Adrenal gland (tissue), 12 donors: ENCODE data around the gene ITPK1. TPM values are rescaled to one million over a fixed set of nuclear protein-coding genes. Genes with fewer than 3 reads are reported as not detected.

Experiments used
- DNase-seq, 7 donors: peaks; one replicate each; pipeline ENCODE4 v3.0.0-alpha.2; 2019 to 2020
- H3K27ac ChIP-seq, 5 donors: fragments of 200-600 bp; sonication (generic) in 4 of 5; 1 replicate in 3 of 5; 2 replicates in 2 of 5; pipeline versions ENCODE4 v1.5.1 to v1.8.0; 2016 to 2020; ENCODE audit warnings: mild to moderate bottlenecking in 1 of 5
- H3K27me3 ChIP-seq: fragments of 200-600 bp; 2 replicates; pipeline ENCODE4 v1.8.0; 2021
- H3K36me3 ChIP-seq, 2 donors: fragments of 200-600 bp; replicated peaks in 1 of 2; 1 replicate in 1 of 2; 2 replicates in 1 of 2; pipeline versions ENCODE4 v1.5.1 to v1.8.0; 2018 to 2022
- H3K4me1 ChIP-seq, 2 donors: fragments of 200-600 bp; replicated peaks in 1 of 2; 1 replicate in 1 of 2; 2 replicates in 1 of 2; pipeline versions ENCODE4 v1.5.1 to v1.8.0; 2018 to 2021
- H3K4me3 ChIP-seq, 4 donors: fragments of 200-600 bp; sonication (generic) in 3 of 4; one replicate each; pipeline ENCODE4 v1.5.1; 2016 to 2018
- H3K9me3 ChIP-seq, 3 donors: fragments of 200-600 bp; sonication (generic) in 1 of 3; replicated peaks in 1 of 3; 1 replicate in 2 of 3; 2 replicates in 1 of 3; pipeline versions ENCODE4 v1.5.1 to v1.8.0; 2016 to 2021
- POLR2A ChIP-seq, 2 donors: fragments of 450-650 bp; IDR thresholded peaks; one replicate each; pipeline ENCODE4 v1.6.1; 2017; ENCODE audit warnings: antibody characterized with exemption in 2 of 2, mild to moderate bottlenecking in 2 of 2, moderate library complexity in 1 of 2
- WGBS, 4 donors: extraction: QIAGEN DNeasy Blood & Tissue Kit in 2 of 4; methylation state at CpG; one replicate each; pipeline versions ENCODE4 v1.1.5 to v1.1.7; 2013 to 2017; 5-methylcytosine and 5-hydroxymethylcytosine counted together
- intact Hi-C, 2 donors: fragments of 100-400 bp; cut with DNase I; formaldehyde crosslinking; loops; one replicate each; pipeline versions ENCODE4 v1.14.1 to v1.15.0; 2022 to 2023
- polyA plus RNA-seq, 3 donors: library from polyadenylated mRNA; stranded (reverse); fragments of 200-250 nt in 2 of 3; fragments of 350-450 nt in 1 of 3; fragmentation: Illumina TruSeq in 1 of 3; extraction: RNeasy Lipid Tissue Mini Kit (QIAGEN cat#74804) in 1 of 3; gene quantifications; one replicate each; pipeline ENCODE4 v1.2.3, GENCODE V29; 2013 to 2014
- total RNA-seq, 9 donors: library from RNA; depleted of rRNA in 4 of 9; stranded (reverse); fragments of >200 nt in 4 of 9; fragments of 120-200 nt in 1 of 9; fragmentation: NEBNext Ultra II Directional in 1 of 9; extraction: Animal tissue kit (Norgen Biotek cat#: 25700) in 1 of 9; gene quantifications; one replicate each; pipeline versions ENCODE4 v1.1.0 to v1.2.4, GENCODE V29; 2013 to 2023
- TF ChIP-seq, protein P1 (sequence below), 6 experiments: fragments of 450-650 bp in 4 of 6; fragments of 200-600 bp in 2 of 6; sonication (generic) in 1 of 6; IDR thresholded peaks; 1 replicate in 5 of 6; 2 replicates in 1 of 6; pipeline versions ENCODE4 v1.5.1 to v1.8.0; 2016 to 2021; ENCODE audit warnings: antibody characterized with exemption in 6 of 6, mild to moderate bottlenecking in 2 of 6, moderate library complexity in 1 of 6
- donor health status: healthy with polysubstance abuse.
- donor health status: Bipolar disorder and iron deficiency.
- donor health status: DM: yes; HTN: yes; CAD: no.
- donor health status: DM: no; HTN: no; CAD: no.
- donor health status: DM: no; HTN: no; CAD: no.
- donor health status: DM: yes; HTN: yes; CAD: no.

ITPK1 gene
- total and polyA plus RNA-seq, 12 donors, result 28.1 to 182 (median 49.2) TPM

DNA sequence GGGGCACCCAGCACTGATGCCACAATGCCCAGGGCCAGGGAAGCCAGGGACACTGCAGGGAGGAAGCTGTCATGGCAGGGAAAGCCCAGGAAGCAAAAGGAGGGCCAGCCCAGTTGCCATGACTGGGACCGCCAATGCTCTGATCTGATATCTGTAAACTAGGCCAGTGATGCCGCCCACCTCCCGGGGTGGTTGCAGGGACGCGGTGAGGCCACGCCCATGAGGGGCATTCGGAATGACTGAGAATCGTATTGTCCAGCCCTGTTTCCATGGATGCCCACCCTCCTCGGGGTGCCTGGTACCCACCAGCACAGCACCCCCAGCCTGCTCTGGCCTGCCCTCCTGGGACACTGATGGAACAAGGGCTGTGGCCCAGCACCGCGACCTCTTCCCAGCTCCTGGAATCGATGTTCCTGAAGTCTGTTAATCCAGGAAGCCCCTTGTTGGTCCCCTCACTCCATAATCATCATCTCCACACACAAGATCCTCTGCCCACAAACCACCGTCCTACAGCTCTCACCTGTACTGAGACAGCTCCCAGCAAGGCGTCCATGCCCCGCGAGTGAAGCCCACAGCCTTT lies 144.0 kb downstream of the ITPK1 start:
- Histone ChIP-seq H3K4me1 (peaks cover 0 to 9% of the 10 kb centered on the region in 2 donors), H3K27me3 (no peaks in the 10 kb centered on the region), H3K4me3 (no peak overlapping the region), H3K27ac (no peak overlapping the region), H3K9me3 (no peaks in the 10 kb centered on the region), H3K36me3 (no peaks in the 10 kb centered on the region)
- DNase-seq, result no peak
- WGBS, 4 donors, result 94 to 98% (median 96%) methylated on average over 10 to 16 of the region's 16 CpGs
- intact Hi-C loops, result no loop called here
- TF ChIP-seq, protein P1, sequence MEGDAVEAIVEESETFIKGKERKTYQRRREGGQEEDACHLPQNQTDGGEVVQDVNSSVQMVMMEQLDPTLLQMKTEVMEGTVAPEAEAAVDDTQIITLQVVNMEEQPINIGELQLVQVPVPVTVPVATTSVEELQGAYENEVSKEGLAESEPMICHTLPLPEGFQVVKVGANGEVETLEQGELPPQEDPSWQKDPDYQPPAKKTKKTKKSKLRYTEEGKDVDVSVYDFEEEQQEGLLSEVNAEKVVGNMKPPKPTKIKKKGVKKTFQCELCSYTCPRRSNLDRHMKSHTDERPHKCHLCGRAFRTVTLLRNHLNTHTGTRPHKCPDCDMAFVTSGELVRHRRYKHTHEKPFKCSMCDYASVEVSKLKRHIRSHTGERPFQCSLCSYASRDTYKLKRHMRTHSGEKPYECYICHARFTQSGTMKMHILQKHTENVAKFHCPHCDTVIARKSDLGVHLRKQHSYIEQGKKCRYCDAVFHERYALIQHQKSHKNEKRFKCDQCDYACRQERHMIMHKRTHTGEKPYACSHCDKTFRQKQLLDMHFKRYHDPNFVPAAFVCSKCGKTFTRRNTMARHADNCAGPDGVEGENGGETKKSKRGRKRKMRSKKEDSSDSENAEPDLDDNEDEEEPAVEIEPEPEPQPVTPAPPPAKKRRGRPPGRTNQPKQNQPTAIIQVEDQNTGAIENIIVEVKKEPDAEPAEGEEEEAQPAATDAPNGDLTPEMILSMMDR (IDR thresholded peaks at IDR 0.05), result no peak
- TF ChIP-seq POLR2A (IDR thresholded peaks at IDR 0.05), result no peak

DNA sequence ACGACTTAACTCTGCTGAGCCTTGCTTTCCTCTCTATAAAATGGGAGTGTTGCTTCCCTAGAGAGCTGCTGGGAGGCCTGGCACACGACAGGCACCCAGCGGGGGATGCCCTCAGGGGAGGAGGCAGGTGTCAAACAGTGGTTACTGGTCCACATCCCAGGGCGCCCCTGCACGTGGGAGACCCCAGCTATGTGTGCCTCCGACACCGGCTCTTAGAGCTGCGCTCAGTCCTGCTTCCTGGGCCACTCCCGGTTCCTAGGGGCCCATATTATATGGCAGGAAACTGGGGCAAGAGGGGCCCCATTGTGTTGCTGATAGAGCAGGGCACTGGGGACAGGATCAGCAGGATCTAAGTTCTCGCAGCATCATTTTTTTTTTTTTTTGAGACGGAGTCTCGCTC lies 145.5 kb downstream of the ITPK1 start:
- Histone ChIP-seq H3K27ac (no peak overlapping the region), H3K4me3 (no peak overlapping the region), H3K27me3 (no peaks in the 10 kb centered on the region), H3K36me3 (no peaks in the 10 kb centered on the region), H3K4me1 (peaks cover 0 to 9% of the 10 kb centered on the region in 2 donors), H3K9me3 (no peaks in the 10 kb centered on the region)
- intact Hi-C loops, result no loop called here
- TF ChIP-seq, protein P1 (IDR thresholded peaks at IDR 0.05), result no peak
- TF ChIP-seq POLR2A (IDR thresholded peaks at IDR 0.05), result no peak
- WGBS, 4 donors, result 89 to 93% (median 90%) methylated on average over 9 to 12 of the region's 12 CpGs
- no peak for DNase-seq

DNA sequence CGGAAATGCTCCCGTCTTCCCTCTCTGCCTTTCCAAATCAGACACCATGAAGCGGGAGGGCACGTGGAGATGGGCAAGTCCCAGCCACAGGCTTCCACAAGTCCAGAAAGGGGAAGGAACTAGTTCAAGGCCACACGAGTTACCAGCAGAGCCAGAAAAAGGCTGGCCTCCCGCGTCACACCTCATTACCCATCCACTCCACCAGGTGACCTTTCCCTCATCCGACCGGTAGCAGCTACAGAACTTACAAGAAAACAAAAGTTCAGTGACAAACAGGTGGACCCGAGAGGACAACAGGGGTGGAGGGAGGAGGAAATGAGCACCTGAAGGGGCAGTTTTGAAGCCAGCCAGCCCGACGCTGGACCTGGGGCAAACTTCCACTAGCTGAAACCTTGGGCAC lies 145.9 kb downstream of the ITPK1 start:
- peak in 5 of 7 donors; percentile 47 to 73 (median 64) for DNase-seq
- 53 to 60% (median 57%) methylated on average over 8 to 12 of the region's 12 CpGs for WGBS, 4 donors
- Histone ChIP-seq H3K4me3 (no peak overlapping the region), H3K27ac (no peak overlapping the region), H3K36me3 (no peaks in the 10 kb centered on the region), H3K9me3 (no peaks in the 10 kb centered on the region), H3K4me1 (peaks cover 0 to 9% of the 10 kb centered on the region in 2 donors), H3K27me3 (no peaks in the 10 kb centered on the region)
- intact Hi-C loops, result no loop called here
- TF ChIP-seq, protein P1 (IDR thresholded peaks at IDR 0.05), result no peak
- TF ChIP-seq POLR2A (IDR thresholded peaks at IDR 0.05), result no peak

DNA sequence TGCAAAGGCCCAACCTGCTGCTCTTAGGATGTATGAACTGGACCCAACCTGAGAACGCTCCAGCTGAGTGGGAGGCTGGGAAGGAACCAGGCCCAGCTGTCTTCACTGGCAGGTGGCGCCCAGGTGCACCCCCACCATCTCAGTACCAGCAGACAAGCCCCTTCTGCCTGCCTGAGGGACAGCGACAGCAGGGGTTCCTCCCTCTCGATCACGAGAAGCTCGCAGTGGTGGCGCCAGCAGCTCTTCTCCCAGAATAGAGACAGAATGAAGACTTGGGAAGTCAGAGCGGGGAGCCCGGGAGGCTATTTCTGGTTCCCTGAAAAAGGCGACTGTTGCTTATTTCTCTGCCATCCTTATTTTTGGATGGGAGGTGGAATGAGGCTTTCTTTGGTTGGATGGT lies 146.3 kb downstream of the ITPK1 start:
- H3K9me3 ChIP-seq, result no peaks in the 10 kb centered on the region
- no peak overlapping the region for H3K4me3 ChIP-seq
- H3K27ac ChIP-seq, result no peak overlapping the region
- intact Hi-C loops, result no loop called here
- WGBS, 4 donors, result 93 to 97% (median 94%) methylated on average over 10 of the region's 10 CpGs
- no peaks in the 10 kb centered on the region for H3K36me3 ChIP-seq
- H3K4me1 ChIP-seq, result peaks cover 0 to 9% of the 10 kb centered on the region in 2 donors
- no peaks in the 10 kb centered on the region for H3K27me3 ChIP-seq
- TF ChIP-seq, protein P1 (IDR thresholded peaks at IDR 0.05), result no peak
- no peak for DNase-seq
